Ishikawa (cell line): ENCODE measurements around the gene DSEL.

Source experiments
- CEBPB ChIP-seq: IDR thresholded peaks from 2 replicates; pipeline ENCODE4 v1.6.1; 2012
- CREB1 ChIP-seq: IDR thresholded peaks from 2 replicates; pipeline ENCODE4 v1.6.1; 2012; ENCODE audit warnings: low read depth
- EGR1 ChIP-seq: IDR thresholded peaks from 2 replicates; pipeline ENCODE4 v1.6.1; 2012
- EP300 ChIP-seq: IDR thresholded peaks from 2 replicates; pipeline ENCODE4 v1.6.1; 2012; ENCODE audit warnings: borderline replicate concordance
- NFIC ChIP-seq: IDR thresholded peaks from 2 replicates; pipeline ENCODE4 v1.6.1; 2012
- RAD21 ChIP-seq: IDR thresholded peaks from 2 replicates; pipeline ENCODE4 v1.6.1; 2012; ENCODE audit warnings: low read depth
- TAF1 ChIP-seq: IDR thresholded peaks from 2 replicates; pipeline ENCODE4 v1.6.1; 2012; ENCODE audit warnings: low read depth, mild to moderate bottlenecking
- TCF12 ChIP-seq: IDR thresholded peaks from 2 replicates; pipeline ENCODE4 v1.6.1; 2012; ENCODE audit warnings: low read depth
- TEAD4 ChIP-seq: IDR thresholded peaks from 2 replicates; pipeline ENCODE4 v1.6.1; 2012
- YY1 ChIP-seq: IDR thresholded peaks from 2 replicates; pipeline ENCODE4 v1.6.1; 2012; ENCODE audit warnings: low read depth
- ZBTB7A ChIP-seq: IDR thresholded peaks from 2 replicates; pipeline ENCODE4 v1.6.1; 2012; ENCODE audit warnings: low read depth
- TF ChIP-seq, protein P1 (sequence below): IDR thresholded peaks from 2 replicates; pipeline ENCODE4 v1.6.1; 2012; ENCODE audit warnings: low read depth, mild to moderate bottlenecking
- TF ChIP-seq, protein P2 (sequence below): IDR thresholded peaks from 2 replicates; pipeline ENCODE4 v1.6.1; 2012
- TF ChIP-seq, protein P3 (sequence below): IDR thresholded peaks from 2 replicates; pipeline ENCODE4 v1.6.1; 2012

DNA sequence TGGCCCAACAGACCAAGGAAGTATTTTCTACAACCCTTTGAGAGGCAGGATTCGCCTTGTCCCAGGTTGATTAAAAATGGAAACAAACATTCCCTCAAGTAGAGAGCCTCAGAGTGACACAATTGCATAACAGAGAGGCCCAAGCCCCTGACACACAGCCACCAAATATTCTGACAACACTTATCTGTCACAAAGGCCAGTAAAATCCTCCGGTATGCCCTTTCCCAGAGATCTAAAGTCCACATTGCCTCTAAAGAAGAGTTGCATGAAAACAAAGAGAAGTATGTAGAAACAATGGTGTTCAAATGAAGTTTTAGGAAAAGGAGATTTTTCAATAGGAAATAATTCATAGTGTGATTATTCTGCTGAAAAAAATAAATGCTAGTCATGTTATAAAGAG, 32.1 kb downstream of the DSEL start:
- TF ChIP-seq, protein P1, sequence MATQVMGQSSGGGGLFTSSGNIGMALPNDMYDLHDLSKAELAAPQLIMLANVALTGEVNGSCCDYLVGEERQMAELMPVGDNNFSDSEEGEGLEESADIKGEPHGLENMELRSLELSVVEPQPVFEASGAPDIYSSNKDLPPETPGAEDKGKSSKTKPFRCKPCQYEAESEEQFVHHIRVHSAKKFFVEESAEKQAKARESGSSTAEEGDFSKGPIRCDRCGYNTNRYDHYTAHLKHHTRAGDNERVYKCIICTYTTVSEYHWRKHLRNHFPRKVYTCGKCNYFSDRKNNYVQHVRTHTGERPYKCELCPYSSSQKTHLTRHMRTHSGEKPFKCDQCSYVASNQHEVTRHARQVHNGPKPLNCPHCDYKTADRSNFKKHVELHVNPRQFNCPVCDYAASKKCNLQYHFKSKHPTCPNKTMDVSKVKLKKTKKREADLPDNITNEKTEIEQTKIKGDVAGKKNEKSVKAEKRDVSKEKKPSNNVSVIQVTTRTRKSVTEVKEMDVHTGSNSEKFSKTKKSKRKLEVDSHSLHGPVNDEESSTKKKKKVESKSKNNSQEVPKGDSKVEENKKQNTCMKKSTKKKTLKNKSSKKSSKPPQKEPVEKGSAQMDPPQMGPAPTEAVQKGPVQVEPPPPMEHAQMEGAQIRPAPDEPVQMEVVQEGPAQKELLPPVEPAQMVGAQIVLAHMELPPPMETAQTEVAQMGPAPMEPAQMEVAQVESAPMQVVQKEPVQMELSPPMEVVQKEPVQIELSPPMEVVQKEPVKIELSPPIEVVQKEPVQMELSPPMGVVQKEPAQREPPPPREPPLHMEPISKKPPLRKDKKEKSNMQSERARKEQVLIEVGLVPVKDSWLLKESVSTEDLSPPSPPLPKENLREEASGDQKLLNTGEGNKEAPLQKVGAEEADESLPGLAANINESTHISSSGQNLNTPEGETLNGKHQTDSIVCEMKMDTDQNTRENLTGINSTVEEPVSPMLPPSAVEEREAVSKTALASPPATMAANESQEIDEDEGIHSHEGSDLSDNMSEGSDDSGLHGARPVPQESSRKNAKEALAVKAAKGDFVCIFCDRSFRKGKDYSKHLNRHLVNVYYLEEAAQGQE = no peak
- TF ChIP-seq YY1 = no peak
- TF ChIP-seq CEBPB = no peak
- TF ChIP-seq TAF1 = no peak
- no peak for TF ChIP-seq EGR1
- no peak for TF ChIP-seq EP300
- TF ChIP-seq RAD21 = no peak
- TF ChIP-seq, protein P2, sequence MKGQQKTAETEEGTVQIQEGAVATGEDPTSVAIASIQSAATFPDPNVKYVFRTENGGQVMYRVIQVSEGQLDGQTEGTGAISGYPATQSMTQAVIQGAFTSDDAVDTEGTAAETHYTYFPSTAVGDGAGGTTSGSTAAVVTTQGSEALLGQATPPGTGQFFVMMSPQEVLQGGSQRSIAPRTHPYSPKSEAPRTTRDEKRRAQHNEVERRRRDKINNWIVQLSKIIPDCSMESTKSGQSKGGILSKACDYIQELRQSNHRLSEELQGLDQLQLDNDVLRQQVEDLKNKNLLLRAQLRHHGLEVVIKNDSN = no peak
- TF ChIP-seq TCF12 = no peak
- TF ChIP-seq, protein P3, sequence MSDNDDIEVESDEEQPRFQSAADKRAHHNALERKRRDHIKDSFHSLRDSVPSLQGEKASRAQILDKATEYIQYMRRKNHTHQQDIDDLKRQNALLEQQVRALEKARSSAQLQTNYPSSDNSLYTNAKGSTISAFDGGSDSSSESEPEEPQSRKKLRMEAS = no peak
- TF ChIP-seq TEAD4 = no peak
- TF ChIP-seq ZBTB7A = no peak
- TF ChIP-seq CREB1 = no peak
- TF ChIP-seq NFIC = no peak
